Fibroblast of lung (primary cell): Measurements from ENCODE around the gene CUBN. TPM values are rescaled to one million over a fixed set of nuclear protein-coding genes. Genes with fewer than 3 reads are reported as not detected.

Experiments used
- DNase-seq, 2 donors: peaks; one replicate each; pipeline versions ENCODE4 v3.0.0 to v3.0.0-alpha.2; 2010; ENCODE audit warnings: low read depth in 2 of 2
- H2AFZ ChIP-seq: 2 replicates; pipeline ENCODE4 v1.5.1; 2012; ENCODE audit warnings: low read length, control low read depth, inconsistent platforms
- H3K27ac ChIP-seq: 2 replicates; pipeline ENCODE4 v1.5.1; 2011; ENCODE audit warnings: low read length, control low read depth; ENCODE audit not compliant: insufficient read depth
- H3K27me3 ChIP-seq: 2 replicates; pipeline ENCODE4 v1.5.1; 2011; ENCODE audit warnings: mild to moderate bottlenecking, low read length; ENCODE audit not compliant: control insufficient read depth, insufficient read depth
- H3K36me3 ChIP-seq: 2 replicates; pipeline ENCODE4 v1.5.1; 2011; ENCODE audit warnings: low read length; ENCODE audit not compliant: control insufficient read depth, insufficient read depth
- H3K4me1 ChIP-seq: 2 replicates; pipeline ENCODE4 v1.5.1; 2011; ENCODE audit warnings: low read length; ENCODE audit not compliant: control insufficient read depth, insufficient read depth; ENCODE audit errors: extremely low read depth
- H3K4me2 ChIP-seq: 2 replicates; pipeline ENCODE4 v1.5.1; 2011; ENCODE audit warnings: low read length, control low read depth; ENCODE audit not compliant: insufficient read depth; ENCODE audit errors: extremely low read depth
- H3K4me3 ChIP-seq, 4 experiments: fragments of 200-600 bp in 1 of 4; sonication (generic) in 1 of 4; replicated peaks in 1 of 4; 2 replicates each; pipeline ENCODE4 v1.5.1; 2011 to 2016; ENCODE audit warnings: low read length in 4 of 4, low read depth in 3 of 4, mild to moderate bottlenecking in 3 of 4, control low read depth in 2 of 4, inconsistent platforms in 1 of 4, mixed read lengths in 1 of 4; ENCODE audit not compliant: insufficient read depth in 1 of 4; ENCODE audit errors: control extremely low read depth in 1 of 4
- H3K79me2 ChIP-seq: 2 replicates; pipeline ENCODE4 v1.5.1; 2012; ENCODE audit warnings: mild to moderate bottlenecking, low read length, inconsistent platforms; ENCODE audit not compliant: control insufficient read depth, insufficient read depth
- H3K9ac ChIP-seq: 2 replicates; pipeline ENCODE4 v1.5.1; 2011; ENCODE audit warnings: mild to moderate bottlenecking, low read length, control low read depth; ENCODE audit not compliant: insufficient read depth
- H3K9me3 ChIP-seq: 2 replicates; pipeline ENCODE4 v1.5.1; 2012; ENCODE audit warnings: low read depth, low read length; ENCODE audit not compliant: control insufficient read depth, insufficient read depth
- H4K20me1 ChIP-seq: 2 replicates; pipeline ENCODE4 v1.5.1; 2011; ENCODE audit warnings: low read length; ENCODE audit not compliant: control insufficient read depth, insufficient read depth; ENCODE audit errors: extremely low read depth
- EZH2 ChIP-seq: IDR thresholded peaks from 2 replicates; pipeline ENCODE4 v1.5.1; 2012; ENCODE audit warnings: low read length, control low read depth, mild to moderate bottlenecking; ENCODE audit errors: missing control alignments
- polyA plus RNA-seq, 2 donors: library from polyadenylated mRNA; depleted of rRNA in 1 of 2; stranded (reverse) in 1 of 2; unstranded in 1 of 2; fragments of >200 nt; gene quantifications; 2 replicates each; pipeline ENCODE4 v1.2.1, GENCODE V29; 2011 to 2012; ENCODE audit warnings: missing spikeins in 1 of 2
- total RNA-seq: library from RNA; depleted of rRNA; stranded (reverse); fragments of >200 nt; gene quantifications from 2 replicates; pipeline ENCODE4 v1.2.1, GENCODE V29; 2014
- TF ChIP-seq, protein P1 (sequence below), 2 donors: IDR thresholded peaks in 1 of 2; conservative IDR thresholded peaks in 1 of 2; 1 replicate in 1 of 2; 2 replicates in 1 of 2; pipeline ENCODE4 v1.5.1; 2011 to 2012; ENCODE audit warnings: low read length in 2 of 2, control low read depth in 1 of 2, inconsistent platforms in 1 of 2, low read depth in 1 of 2, mild to moderate bottlenecking in 1 of 2

The CUBN gene
- total and polyA plus RNA-seq, 2 donors (not counting 1 experiment from before 2014, with no cell fraction given): 1.3 to 1.5 TPM

DNA sequence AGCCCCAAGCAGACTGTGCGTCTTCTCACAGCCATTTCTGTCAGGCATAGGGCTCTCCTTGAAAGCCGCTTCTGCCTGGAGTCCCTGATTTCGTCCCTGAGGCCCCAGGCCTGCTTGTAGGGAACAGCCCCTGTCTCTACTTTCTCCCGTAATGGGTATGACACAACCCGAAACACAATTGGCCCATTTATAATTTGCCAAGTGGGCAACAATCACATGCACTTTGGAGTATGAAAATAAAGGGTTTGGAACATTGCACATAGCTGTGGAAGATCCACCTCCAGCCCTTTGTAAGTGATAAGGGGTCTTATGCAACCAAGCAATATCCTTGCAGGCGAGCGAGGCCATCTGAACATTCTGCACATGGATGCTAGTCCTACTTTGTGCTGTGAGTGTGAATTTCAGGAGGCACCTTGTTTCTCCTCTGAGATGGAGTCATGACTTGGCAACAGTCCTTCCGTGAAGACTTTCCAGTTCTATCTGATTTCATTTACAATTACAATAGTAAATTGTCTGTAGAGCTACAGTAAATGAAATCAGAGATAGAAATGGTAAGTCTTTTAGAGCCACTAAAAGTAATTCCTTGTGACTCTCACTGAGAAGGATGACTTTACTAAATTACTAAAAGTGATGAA, 141.5 kb downstream of the CUBN start:
- no peak overlapping the region for H3K4me3 ChIP-seq
- H3K36me3 ChIP-seq: no peaks in the 10 kb centered on the region
- peak in 1 of 2 donors; percentile 55 for DNase-seq
- H2AFZ ChIP-seq: no peak overlapping the region
- peak overlapping the region; percentile 93 for H3K27ac ChIP-seq
- TF ChIP-seq, protein P1, sequence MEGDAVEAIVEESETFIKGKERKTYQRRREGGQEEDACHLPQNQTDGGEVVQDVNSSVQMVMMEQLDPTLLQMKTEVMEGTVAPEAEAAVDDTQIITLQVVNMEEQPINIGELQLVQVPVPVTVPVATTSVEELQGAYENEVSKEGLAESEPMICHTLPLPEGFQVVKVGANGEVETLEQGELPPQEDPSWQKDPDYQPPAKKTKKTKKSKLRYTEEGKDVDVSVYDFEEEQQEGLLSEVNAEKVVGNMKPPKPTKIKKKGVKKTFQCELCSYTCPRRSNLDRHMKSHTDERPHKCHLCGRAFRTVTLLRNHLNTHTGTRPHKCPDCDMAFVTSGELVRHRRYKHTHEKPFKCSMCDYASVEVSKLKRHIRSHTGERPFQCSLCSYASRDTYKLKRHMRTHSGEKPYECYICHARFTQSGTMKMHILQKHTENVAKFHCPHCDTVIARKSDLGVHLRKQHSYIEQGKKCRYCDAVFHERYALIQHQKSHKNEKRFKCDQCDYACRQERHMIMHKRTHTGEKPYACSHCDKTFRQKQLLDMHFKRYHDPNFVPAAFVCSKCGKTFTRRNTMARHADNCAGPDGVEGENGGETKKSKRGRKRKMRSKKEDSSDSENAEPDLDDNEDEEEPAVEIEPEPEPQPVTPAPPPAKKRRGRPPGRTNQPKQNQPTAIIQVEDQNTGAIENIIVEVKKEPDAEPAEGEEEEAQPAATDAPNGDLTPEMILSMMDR (conservative IDR thresholded peaks at IDR 0.05 in 1 of 2, IDR thresholded peaks at IDR 0.05 in 1 of 2; ENCODE audit: low read depth in 1 of 2, low read length in 2 of 2): no peak
- no peak for TF ChIP-seq EZH2
- H3K27me3 ChIP-seq: no peaks in the 10 kb centered on the region
- H4K20me1 ChIP-seq: no peaks in the 10 kb centered on the region
- H3K4me1 ChIP-seq: peaks cover 17% of the 10 kb centered on the region
- no peaks in the 10 kb centered on the region for H3K9me3 ChIP-seq
- no peaks in the 10 kb centered on the region for H3K79me2 ChIP-seq
- no peak overlapping the region for H3K4me2 ChIP-seq
- H3K9ac ChIP-seq: no peak overlapping the region

DNA sequence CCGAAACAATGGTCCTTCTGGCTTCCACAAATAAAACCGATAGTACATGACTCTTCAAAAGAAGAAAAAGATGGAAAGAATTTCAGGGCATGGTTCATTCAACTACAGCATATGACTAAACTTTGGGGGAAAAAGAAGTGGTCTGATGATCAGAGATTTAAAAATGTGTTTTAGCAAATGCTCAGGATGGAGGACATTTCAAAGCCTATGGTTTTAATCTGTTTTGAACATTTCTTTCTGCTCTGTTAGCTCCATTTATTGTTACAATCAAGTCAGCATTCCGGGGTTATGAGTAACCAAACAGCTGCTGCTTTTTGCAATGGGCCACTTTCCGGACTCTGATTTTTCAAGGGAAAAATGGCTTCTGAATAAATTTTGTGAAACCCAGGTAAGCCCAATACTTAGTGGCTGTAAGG, 142.4 kb downstream of the CUBN start:
- no peak for TF ChIP-seq EZH2
- TF ChIP-seq, protein P1 (conservative IDR thresholded peaks at IDR 0.05 in 1 of 2, IDR thresholded peaks at IDR 0.05 in 1 of 2; ENCODE audit: low read depth in 1 of 2, low read length in 2 of 2): no peak
- Histone ChIP-seq H3K27me3 (no peaks in the 10 kb centered on the region), H3K4me1 (peaks cover 17% of the 10 kb centered on the region), H3K36me3 (no peaks in the 10 kb centered on the region), H3K4me3 (no peak overlapping the region), H3K27ac (peak overlapping the region; percentile 93), H3K4me2 (peak overlapping the region; percentile 49), H2AFZ (no peak overlapping the region), H3K79me2 (no peaks in the 10 kb centered on the region), H3K9ac (no peak overlapping the region), H3K9me3 (no peaks in the 10 kb centered on the region), H4K20me1 (no peaks in the 10 kb centered on the region)
- peak; percentile 80 to 96 for DNase-seq

DNA sequence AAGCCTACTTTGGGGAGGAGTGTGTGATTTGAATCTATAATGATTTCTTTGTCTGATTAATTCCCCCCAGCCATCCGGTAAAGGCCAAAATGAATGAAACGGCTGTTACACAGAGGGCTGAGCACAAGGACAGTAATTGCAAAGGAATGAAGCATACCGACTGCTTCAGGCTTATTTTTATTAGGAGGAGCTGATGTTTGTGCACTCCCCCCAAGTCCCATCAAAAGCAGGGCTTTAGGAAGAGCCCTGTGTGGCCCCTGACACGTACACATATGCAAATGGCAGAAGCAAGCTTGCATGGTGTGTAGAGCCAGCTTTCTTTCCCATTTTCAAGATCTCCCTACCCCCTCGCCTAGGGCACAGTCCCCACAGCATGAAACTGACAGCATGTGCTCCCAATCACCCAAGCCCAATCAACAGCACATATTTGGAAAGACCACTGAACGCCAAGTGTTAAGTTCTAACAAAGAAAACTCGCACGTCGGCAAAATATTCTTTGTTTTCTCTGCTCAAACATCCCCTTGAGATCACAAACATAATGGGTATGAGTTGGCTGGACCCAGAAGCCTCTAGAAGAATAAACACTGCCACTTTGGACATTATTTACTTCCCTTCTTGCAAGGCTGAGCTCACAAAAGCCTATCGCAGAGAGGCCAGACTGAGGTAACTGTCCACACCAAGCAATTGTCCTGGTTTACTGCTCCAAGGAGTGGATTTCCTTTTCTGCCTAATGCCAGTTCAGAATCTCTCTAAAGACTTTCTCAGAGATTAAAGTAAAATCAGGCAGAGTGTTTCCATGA, 143.0 kb downstream of the CUBN start:
- no peaks in the 10 kb centered on the region for H3K27me3 ChIP-seq
- no peaks in the 10 kb centered on the region for H3K36me3 ChIP-seq
- H3K79me2 ChIP-seq: no peaks in the 10 kb centered on the region
- no peaks in the 10 kb centered on the region for H4K20me1 ChIP-seq
- DNase-seq: peak; percentile 60 to 97
- H3K4me1 ChIP-seq: peaks cover 17% of the 10 kb centered on the region
- TF ChIP-seq, protein P1 (conservative IDR thresholded peaks at IDR 0.05 in 1 of 2, IDR thresholded peaks at IDR 0.05 in 1 of 2; ENCODE audit: low read depth in 1 of 2, low read length in 2 of 2): no peak
- TF ChIP-seq EZH2: no peak
- no peak overlapping the region for H3K4me3 ChIP-seq
- H3K9ac ChIP-seq: no peak overlapping the region
- H3K9me3 ChIP-seq: no peaks in the 10 kb centered on the region
- H2AFZ ChIP-seq: peak overlapping the region; percentile 19
- peak overlapping the region; percentile 49 for H3K4me2 ChIP-seq
- peak overlapping the region; percentile 93 for H3K27ac ChIP-seq
